Liver (tissue), 9 donors: ENCODE measurements around the gene TMEM145. TPM values are rescaled to one million over a fixed set of nuclear protein-coding genes. Genes with fewer than 3 reads are reported as not detected.

Experiments
- DNase-seq: peaks from one replicate; pipeline ENCODE4 v3.0.0-alpha.2; 2017; ENCODE audit warnings: low spot score
- H3K27ac ChIP-seq, 2 donors: one replicate each; pipeline ENCODE4 v1.7.0; 2013; ENCODE audit warnings: inconsistent platforms in 2 of 2, low read length in 2 of 2, control low read depth in 1 of 2, low read depth in 1 of 2, mild to moderate bottlenecking in 1 of 2
- H3K27me3 ChIP-seq, 4 donors: one replicate each; pipeline versions ENCODE4 v1.6.1 to v1.7.0; 2013; ENCODE audit warnings: low read length in 3 of 4, inconsistent platforms in 1 of 4, mild to moderate bottlenecking in 1 of 4, moderate library complexity in 1 of 4; ENCODE audit not compliant: control insufficient read depth in 4 of 4, insufficient read depth in 4 of 4
- H3K36me3 ChIP-seq, 4 donors: one replicate each; pipeline versions ENCODE4 v1.6.1 to v1.7.0; 2013; ENCODE audit warnings: low read length in 3 of 4, mild to moderate bottlenecking in 3 of 4, low read depth in 1 of 4, moderate library complexity in 1 of 4; ENCODE audit not compliant: control insufficient read depth in 4 of 4, insufficient read depth in 3 of 4
- H3K4me1 ChIP-seq, 4 donors: one replicate each; pipeline versions ENCODE4 v1.6.1 to v1.7.0; 2013; ENCODE audit warnings: low read length in 3 of 4, mild to moderate bottlenecking in 3 of 4, moderate library complexity in 1 of 4; ENCODE audit not compliant: control insufficient read depth in 4 of 4, insufficient read depth in 4 of 4
- H3K4me3 ChIP-seq, 3 donors: one replicate each; pipeline versions ENCODE4 v1.6.1 to v1.7.0; 2013; ENCODE audit warnings: low read length in 3 of 3, control low read depth in 1 of 3, low read depth in 1 of 3, mild to moderate bottlenecking in 1 of 3
- H3K9ac ChIP-seq, 2 donors: one replicate each; pipeline ENCODE4 v1.7.0; 2013; ENCODE audit warnings: low read length in 2 of 2, mild to moderate bottlenecking in 2 of 2, moderate library complexity in 2 of 2, control low read depth in 1 of 2, low read depth in 1 of 2
- H3K9me3 ChIP-seq, 4 donors: one replicate each; pipeline versions ENCODE4 v1.6.1 to v1.7.0; 2013; ENCODE audit warnings: low read length in 3 of 4; ENCODE audit not compliant: control insufficient read depth in 4 of 4
- EGR1 ChIP-seq, 2 donors: IDR thresholded peaks; 2 replicates each; pipeline ENCODE4 v1.6.1; 2016 to 2018; ENCODE audit warnings: antibody characterized with exemption in 2 of 2, low read depth in 2 of 2
- FOXA1 ChIP-seq: IDR thresholded peaks from 2 replicates; pipeline ENCODE4 v1.6.1; 2016; ENCODE audit warnings: antibody characterized with exemption
- FOXA2 ChIP-seq: IDR thresholded peaks from 2 replicates; pipeline ENCODE4 v1.6.1; 2016; ENCODE audit warnings: antibody characterized with exemption
- GABPA ChIP-seq, 2 donors: IDR thresholded peaks in 1 of 2; conservative IDR thresholded peaks in 1 of 2; 2 replicates each; pipeline ENCODE4 v1.6.1; 2016; ENCODE audit warnings: antibody characterized with exemption in 2 of 2, mild to moderate bottlenecking in 1 of 2, moderate library complexity in 1 of 2
- HNF4A ChIP-seq, 2 donors: conservative IDR thresholded peaks; 2 replicates each; pipeline ENCODE4 v1.6.1; 2016; ENCODE audit warnings: antibody characterized with exemption in 2 of 2, mild to moderate bottlenecking in 2 of 2
- HNF4G ChIP-seq: IDR thresholded peaks from 2 replicates; pipeline ENCODE4 v1.6.1; 2016; ENCODE audit warnings: antibody characterized with exemption
- JUND ChIP-seq, 2 donors: IDR thresholded peaks; 2 replicates each; pipeline ENCODE4 v1.6.1; 2016; ENCODE audit warnings: antibody characterized with exemption in 2 of 2
- NR2F2 ChIP-seq: IDR thresholded peaks from 2 replicates; pipeline ENCODE4 v1.6.1; 2016; ENCODE audit warnings: antibody characterized with exemption
- RAD21 ChIP-seq, 2 donors: IDR thresholded peaks; 2 replicates each; pipeline ENCODE4 v1.6.1; 2016; ENCODE audit warnings: antibody characterized with exemption in 2 of 2, mild to moderate bottlenecking in 2 of 2
- RXRA ChIP-seq, 2 donors: IDR thresholded peaks; 2 replicates each; pipeline ENCODE4 v1.6.1; 2017 to 2018; ENCODE audit warnings: antibody characterized with exemption in 2 of 2, mild to moderate bottlenecking in 1 of 2
- SP1 ChIP-seq: IDR thresholded peaks from 2 replicates; pipeline ENCODE4 v1.6.1; 2018; ENCODE audit warnings: antibody characterized with exemption, mild to moderate bottlenecking
- TAF1 ChIP-seq: conservative IDR thresholded peaks from 2 replicates; pipeline ENCODE4 v1.6.1; 2016; ENCODE audit warnings: antibody characterized with exemption, mild to moderate bottlenecking
- WGBS: extraction: QIAGEN DNeasy Blood & Tissue Kit; methylation state at CpG from one replicate; pipeline ENCODE4 v1.1.7; 2013; 5-methylcytosine and 5-hydroxymethylcytosine counted together
- polyA plus RNA-seq, 2 donors: library from polyadenylated mRNA; stranded (reverse) in 1 of 2; unstranded in 1 of 2; fragments of 200-250 nt in 1 of 2; fragments of >200 nt in 1 of 2; fragmentation: Nextera tagmentation in 1 of 2; extraction: Ambion mirVana in 1 of 2; gene quantifications; one replicate each; pipeline versions ENCODE4 v1.2.1 to v1.2.3, GENCODE V29; 2013 to 2015
- total RNA-seq, 2 donors: library from RNA; depleted of rRNA; stranded (reverse); fragments of >200 nt; gene quantifications; one replicate each; pipeline ENCODE4 v1.2.3, GENCODE V29; 2014
- TF ChIP-seq, protein P1 (sequence below): fragments of 150-350 bp; IDR thresholded peaks from 2 replicates; pipeline ENCODE4 v1.5.1; 2017; ENCODE audit warnings: improper control_type of control experiment, low read depth, low read length; ENCODE audit not compliant: missing input control
- TF ChIP-seq, protein P2 (sequence below): IDR thresholded peaks from 2 replicates; pipeline ENCODE4 v1.6.1; 2016; ENCODE audit warnings: antibody characterized with exemption, mild to moderate bottlenecking
- TF ChIP-seq, protein P3 (sequence below): IDR thresholded peaks from 2 replicates; pipeline ENCODE4 v1.6.1; 2016; ENCODE audit warnings: antibody characterized with exemption
- TF ChIP-seq, protein P4 (sequence below): IDR thresholded peaks from 2 replicates; pipeline ENCODE4 v1.6.1; 2016; ENCODE audit warnings: antibody characterized with exemption
- donor health status: healthy.
- donor health status: healthy.
- donor health status: healthy.
- donor health status: healthy.
- donor health status: healthy.

Gene TMEM145
- total and polyA plus RNA-seq, 4 donors: 0.02 to 0.08 TPM; not detected in 2

DNA sequence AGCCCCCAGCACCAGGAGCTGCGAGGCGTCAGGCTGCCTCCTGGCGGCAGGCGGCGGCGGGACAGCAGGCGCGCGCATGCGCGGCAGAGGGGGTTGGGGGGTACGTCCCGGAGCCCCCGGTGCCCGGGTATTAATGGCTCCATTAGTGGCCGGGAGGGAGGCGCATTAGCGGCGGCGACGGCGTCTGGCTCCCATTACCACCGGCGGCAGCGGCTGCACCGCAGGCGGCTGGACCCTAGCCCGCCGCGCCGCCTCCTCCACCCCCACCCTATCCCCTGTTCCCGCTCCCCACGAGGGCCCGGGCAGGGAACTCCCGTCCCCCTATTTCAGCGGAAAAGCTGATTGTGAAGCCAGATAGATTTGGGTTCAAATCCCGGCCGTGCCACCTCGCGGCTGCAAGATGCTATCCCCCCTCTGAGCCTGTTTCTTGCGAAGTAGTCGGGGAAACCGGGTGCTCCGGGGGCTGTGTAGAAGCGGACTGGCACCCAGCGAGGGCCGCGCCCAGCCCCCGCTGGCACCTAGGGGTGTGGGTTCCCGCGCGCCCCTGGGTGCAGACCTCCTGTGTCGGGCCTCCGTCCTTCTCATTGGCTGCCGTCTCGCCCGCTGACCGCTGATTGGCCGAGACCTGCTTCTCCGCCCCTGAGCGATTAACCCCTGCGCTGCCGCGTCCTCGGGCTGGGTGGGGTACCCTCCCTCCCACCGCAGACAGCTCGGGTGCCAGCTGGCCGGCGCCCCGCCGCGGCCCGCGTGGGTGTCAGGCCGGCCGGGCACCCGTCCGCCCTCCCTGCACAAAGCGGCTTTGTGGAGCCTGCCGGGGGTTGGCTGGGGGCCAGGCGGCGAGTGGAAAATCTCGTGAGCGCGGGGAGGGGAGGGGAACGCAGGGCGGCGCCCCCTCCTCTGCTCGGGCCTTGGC, 33.0 kb upstream of the TMEM145 start:
- Histone ChIP-seq H3K9me3 (no peaks in the 10 kb centered on the region), H3K27ac (peak overlapping the region; percentile 61 to 87), H3K4me1 (peaks cover 16 to 68% (median 47%) of the 10 kb centered on the region in 4 donors), H3K27me3 (no peaks in the 10 kb centered on the region), H3K9ac (peak overlapping the region; percentile 32 to 80), H3K4me3 (peak overlapping the region; percentile 27 to 76 (median 74)), H3K36me3 (peaks cover 0 to 3% (median 0%) of the 10 kb centered on the region in 4 donors)
- under 1% methylated on average over 89 of the region's 89 CpGs for WGBS
- peak; percentile 88 for DNase-seq
- TF ChIP-seq NR2F2: no peak
- no peak for TF ChIP-seq GABPA (IDR thresholded peaks at IDR 0.05 in 1 of 2, conservative IDR thresholded peaks at IDR 0.05 in 1 of 2)
- peak; percentile 58 for TF ChIP-seq SP1
- no peak for TF ChIP-seq JUND (IDR thresholded peaks at IDR 0.05)
- no peak for TF ChIP-seq HNF4A (conservative IDR thresholded peaks at IDR 0.05)
- peak; percentile 72 to 77 for TF ChIP-seq RAD21 (IDR thresholded peaks at IDR 0.05)
- TF ChIP-seq, protein P1, sequence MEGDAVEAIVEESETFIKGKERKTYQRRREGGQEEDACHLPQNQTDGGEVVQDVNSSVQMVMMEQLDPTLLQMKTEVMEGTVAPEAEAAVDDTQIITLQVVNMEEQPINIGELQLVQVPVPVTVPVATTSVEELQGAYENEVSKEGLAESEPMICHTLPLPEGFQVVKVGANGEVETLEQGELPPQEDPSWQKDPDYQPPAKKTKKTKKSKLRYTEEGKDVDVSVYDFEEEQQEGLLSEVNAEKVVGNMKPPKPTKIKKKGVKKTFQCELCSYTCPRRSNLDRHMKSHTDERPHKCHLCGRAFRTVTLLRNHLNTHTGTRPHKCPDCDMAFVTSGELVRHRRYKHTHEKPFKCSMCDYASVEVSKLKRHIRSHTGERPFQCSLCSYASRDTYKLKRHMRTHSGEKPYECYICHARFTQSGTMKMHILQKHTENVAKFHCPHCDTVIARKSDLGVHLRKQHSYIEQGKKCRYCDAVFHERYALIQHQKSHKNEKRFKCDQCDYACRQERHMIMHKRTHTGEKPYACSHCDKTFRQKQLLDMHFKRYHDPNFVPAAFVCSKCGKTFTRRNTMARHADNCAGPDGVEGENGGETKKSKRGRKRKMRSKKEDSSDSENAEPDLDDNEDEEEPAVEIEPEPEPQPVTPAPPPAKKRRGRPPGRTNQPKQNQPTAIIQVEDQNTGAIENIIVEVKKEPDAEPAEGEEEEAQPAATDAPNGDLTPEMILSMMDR: peak; percentile 75
- no peak for TF ChIP-seq HNF4G
- no peak for TF ChIP-seq FOXA1
- TF ChIP-seq, protein P2, sequence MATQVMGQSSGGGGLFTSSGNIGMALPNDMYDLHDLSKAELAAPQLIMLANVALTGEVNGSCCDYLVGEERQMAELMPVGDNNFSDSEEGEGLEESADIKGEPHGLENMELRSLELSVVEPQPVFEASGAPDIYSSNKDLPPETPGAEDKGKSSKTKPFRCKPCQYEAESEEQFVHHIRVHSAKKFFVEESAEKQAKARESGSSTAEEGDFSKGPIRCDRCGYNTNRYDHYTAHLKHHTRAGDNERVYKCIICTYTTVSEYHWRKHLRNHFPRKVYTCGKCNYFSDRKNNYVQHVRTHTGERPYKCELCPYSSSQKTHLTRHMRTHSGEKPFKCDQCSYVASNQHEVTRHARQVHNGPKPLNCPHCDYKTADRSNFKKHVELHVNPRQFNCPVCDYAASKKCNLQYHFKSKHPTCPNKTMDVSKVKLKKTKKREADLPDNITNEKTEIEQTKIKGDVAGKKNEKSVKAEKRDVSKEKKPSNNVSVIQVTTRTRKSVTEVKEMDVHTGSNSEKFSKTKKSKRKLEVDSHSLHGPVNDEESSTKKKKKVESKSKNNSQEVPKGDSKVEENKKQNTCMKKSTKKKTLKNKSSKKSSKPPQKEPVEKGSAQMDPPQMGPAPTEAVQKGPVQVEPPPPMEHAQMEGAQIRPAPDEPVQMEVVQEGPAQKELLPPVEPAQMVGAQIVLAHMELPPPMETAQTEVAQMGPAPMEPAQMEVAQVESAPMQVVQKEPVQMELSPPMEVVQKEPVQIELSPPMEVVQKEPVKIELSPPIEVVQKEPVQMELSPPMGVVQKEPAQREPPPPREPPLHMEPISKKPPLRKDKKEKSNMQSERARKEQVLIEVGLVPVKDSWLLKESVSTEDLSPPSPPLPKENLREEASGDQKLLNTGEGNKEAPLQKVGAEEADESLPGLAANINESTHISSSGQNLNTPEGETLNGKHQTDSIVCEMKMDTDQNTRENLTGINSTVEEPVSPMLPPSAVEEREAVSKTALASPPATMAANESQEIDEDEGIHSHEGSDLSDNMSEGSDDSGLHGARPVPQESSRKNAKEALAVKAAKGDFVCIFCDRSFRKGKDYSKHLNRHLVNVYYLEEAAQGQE: no peak

DNA sequence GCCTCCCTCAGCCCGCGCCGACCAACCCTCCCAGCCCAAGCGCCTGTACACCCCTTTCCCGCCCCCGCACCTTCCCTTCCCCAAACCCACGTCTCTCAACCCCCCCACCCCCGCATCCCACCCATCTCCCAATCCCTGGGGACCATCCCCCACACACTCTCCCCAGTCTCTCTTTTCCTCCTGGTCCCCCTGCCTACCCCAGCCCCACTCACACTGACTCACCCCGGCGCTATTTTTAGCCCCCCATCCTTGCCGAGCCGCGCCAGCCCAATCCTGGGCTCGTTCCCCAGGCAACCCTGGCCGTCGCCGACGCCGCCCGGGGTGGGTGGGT, 32.3 kb upstream of the TMEM145 start:
- DNase-seq: no peak
- peaks cover 18 to 72% (median 52%) of the 10 kb centered on the region in 4 donors for H3K4me1 ChIP-seq
- H3K4me3 ChIP-seq: peak overlapping the region in 2 of 3 donors; percentile 74 to 76
- WGBS: 13% methylated on average over 20 of the region's 20 CpGs
- H3K36me3 ChIP-seq: peaks cover 0 to 3% (median 0%) of the 10 kb centered on the region in 4 donors
- no peaks in the 10 kb centered on the region for H3K27me3 ChIP-seq
- H3K9ac ChIP-seq: no peak overlapping the region
- H3K27ac ChIP-seq: peak overlapping the region; percentile 61 to 87
- H3K9me3 ChIP-seq: no peaks in the 10 kb centered on the region
- TF ChIP-seq JUND (IDR thresholded peaks at IDR 0.05) (no peak), EGR1 (IDR thresholded peaks at IDR 0.05; ENCODE audit: low read depth in 2 of 2) (no peak), SP1 (no peak), FOXA2 (no peak), TAF1 (no peak), FOXA1 (no peak), GABPA (IDR thresholded peaks at IDR 0.05 in 1 of 2, conservative IDR thresholded peaks at IDR 0.05 in 1 of 2) (no peak), RXRA (IDR thresholded peaks at IDR 0.05) (no peak), HNF4A (conservative IDR thresholded peaks at IDR 0.05) (no peak), HNF4G (no peak), NR2F2 (no peak)
- TF ChIP-seq, protein P3, sequence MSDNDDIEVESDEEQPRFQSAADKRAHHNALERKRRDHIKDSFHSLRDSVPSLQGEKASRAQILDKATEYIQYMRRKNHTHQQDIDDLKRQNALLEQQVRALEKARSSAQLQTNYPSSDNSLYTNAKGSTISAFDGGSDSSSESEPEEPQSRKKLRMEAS: no peak
- TF ChIP-seq, protein P1: no peak
- TF ChIP-seq, protein P2: no peak
- TF ChIP-seq, protein P4, sequence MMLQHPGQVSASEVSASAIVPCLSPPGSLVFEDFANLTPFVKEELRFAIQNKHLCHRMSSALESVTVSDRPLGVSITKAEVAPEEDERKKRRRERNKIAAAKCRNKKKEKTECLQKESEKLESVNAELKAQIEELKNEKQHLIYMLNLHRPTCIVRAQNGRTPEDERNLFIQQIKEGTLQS: no peak
